Epithelial cell of proximal tubule (primary cell): Measurements from ENCODE around the gene SDC3. TPM values are rescaled to one million over a fixed set of nuclear protein-coding genes. Genes with fewer than 3 reads are reported as not detected.

ENCODE experiments used
- DNase-seq: peaks from one replicate; pipeline ENCODE4 v3.0.0-alpha.2; 2011; ENCODE audit warnings: low read depth
- H3K4me3 ChIP-seq: 2 replicates; pipeline ENCODE4 v1.5.1; 2011; ENCODE audit warnings: low read depth, mild to moderate bottlenecking, low read length
- total RNA-seq: library from RNA; depleted of rRNA; stranded (reverse); fragments of >200 nt; gene quantifications from 2 replicates; pipeline ENCODE4 v1.2.3, GENCODE V29; 2015
- TF ChIP-seq, protein P1 (sequence below): conservative IDR thresholded peaks from 2 replicates; pipeline ENCODE4 v1.5.1; 2012; ENCODE audit warnings: low read depth, mild to moderate bottlenecking, low read length

Gene SDC3
- total RNA-seq, 1 donor from 2014 or later: 25.6 TPM

DNA sequence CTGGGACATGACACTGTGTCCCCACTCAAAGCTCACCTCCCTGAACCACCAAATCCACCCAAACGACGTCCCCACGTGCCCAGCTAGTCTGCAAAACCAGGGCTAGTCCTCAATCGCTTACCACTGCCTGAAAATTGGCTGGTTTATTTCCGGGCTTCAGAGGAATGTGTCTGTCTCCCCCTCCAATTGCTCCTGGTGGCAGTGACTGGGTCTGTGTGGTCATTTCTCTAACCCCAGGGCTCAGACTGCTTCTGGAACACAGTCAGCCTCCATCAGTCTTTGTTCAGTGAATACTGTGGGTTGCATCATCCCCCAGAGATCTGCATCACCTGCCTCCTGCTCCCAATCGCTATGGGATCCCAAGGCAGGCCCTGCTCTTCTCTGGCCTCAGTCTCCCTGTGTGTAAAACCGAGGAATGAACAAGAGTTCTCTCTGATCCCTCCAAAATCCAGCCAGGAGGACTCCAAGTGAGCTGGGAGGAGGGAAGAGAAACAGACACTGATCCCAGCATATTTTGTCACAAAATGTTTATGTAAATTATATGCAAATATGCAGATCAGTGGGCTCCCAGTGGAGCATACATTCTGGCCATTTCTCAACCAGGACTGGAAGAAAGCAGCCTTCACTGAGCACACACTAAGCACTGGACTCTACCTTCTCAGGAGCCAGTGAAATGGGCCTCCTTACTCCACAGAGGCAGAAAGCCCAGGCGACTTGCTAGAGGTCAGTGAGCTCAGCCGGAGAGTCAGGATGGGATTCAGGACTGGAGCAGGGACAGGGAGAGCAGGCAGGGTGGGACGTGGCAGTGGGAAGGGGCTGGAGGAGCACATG is 20.9 kb downstream of the SDC3 start:
- TF ChIP-seq, protein P1, sequence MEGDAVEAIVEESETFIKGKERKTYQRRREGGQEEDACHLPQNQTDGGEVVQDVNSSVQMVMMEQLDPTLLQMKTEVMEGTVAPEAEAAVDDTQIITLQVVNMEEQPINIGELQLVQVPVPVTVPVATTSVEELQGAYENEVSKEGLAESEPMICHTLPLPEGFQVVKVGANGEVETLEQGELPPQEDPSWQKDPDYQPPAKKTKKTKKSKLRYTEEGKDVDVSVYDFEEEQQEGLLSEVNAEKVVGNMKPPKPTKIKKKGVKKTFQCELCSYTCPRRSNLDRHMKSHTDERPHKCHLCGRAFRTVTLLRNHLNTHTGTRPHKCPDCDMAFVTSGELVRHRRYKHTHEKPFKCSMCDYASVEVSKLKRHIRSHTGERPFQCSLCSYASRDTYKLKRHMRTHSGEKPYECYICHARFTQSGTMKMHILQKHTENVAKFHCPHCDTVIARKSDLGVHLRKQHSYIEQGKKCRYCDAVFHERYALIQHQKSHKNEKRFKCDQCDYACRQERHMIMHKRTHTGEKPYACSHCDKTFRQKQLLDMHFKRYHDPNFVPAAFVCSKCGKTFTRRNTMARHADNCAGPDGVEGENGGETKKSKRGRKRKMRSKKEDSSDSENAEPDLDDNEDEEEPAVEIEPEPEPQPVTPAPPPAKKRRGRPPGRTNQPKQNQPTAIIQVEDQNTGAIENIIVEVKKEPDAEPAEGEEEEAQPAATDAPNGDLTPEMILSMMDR: no peak
- no peak for DNase-seq
- no peak overlapping the region for H3K4me3 ChIP-seq

- H3K4me3 ChIP-seq: no peak overlapping the region
- DNase-seq: no peak
- TF ChIP-seq, protein P1: no peak
Measured at GRCh38 chr1:30886710-30887428, 21.7 kb downstream of the SDC3 start.

- TF ChIP-seq, protein P1: no peak
- DNase-seq: no peak
- no peak overlapping the region for H3K4me3 ChIP-seq
Measured at GRCh38 chr1:30885570-30886522, 22.7 kb downstream of the SDC3 start.

GRCh38 chr1:30884723-30885122 is 23.8 kb downstream of the SDC3 start:
- TF ChIP-seq, protein P1: no peak
- no peak for DNase-seq
- H3K4me3 ChIP-seq: no peak overlapping the region

- H3K4me3 ChIP-seq: no peak overlapping the region
- TF ChIP-seq, protein P1: no peak
- no peak for DNase-seq
Measured at GRCh38 chr1:30883389-30884172, 25.0 kb downstream of the SDC3 start.
